ENCODE measurements around the gene STAM.

STAM gene

GRCh38 chr10:17657103-17657500 is 13.2 kb downstream of the STAM start:
- H3K36me3 Mint-ChIP-seq (ENCODE audit: low read depth), result peaks cover 66% of the 10 kb centered on the region
- H3K9me3 Mint-ChIP-seq, result peaks cover 11% of the 10 kb centered on the region
- peaks cover 78% of the 10 kb centered on the region for H3K4me1 Mint-ChIP-seq (ENCODE audit: low read depth)
- H3K27me3 Mint-ChIP-seq, result no peaks in the 10 kb centered on the region
- no peak overlapping the region for H3K4me3 Mint-ChIP-seq
- no peak overlapping the region for H3K27ac Mint-ChIP-seq

DNA sequence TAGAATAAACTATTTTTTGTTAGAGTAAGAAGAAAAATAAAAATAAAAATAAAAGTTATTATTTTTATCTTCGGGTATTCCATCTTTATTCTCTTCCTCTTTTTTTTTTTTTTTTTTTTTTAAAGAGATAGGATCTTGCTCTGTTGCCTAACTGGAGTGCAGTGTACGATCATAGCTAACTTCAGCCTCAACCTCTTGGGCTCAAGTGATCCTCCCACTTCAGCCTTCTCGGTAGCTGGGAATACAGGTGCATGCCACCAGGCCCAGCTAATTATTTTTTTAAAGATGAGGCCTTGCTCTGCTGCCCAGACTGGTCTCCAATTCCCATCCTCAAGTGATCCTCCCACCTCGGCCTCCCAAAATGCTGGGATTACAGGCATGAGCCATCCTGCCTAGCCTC is 15.4 kb downstream of the STAM start:
- Mint-ChIP-seq H3K36me3 (ENCODE audit: low read depth) (peaks cover 56% of the 10 kb centered on the region), H3K27ac (no peak overlapping the region), H3K27me3 (no peaks in the 10 kb centered on the region), H3K9me3 (no peaks in the 10 kb centered on the region), H3K4me1 (ENCODE audit: low read depth) (peaks cover 74% of the 10 kb centered on the region), H3K4me3 (no peak overlapping the region)

DNA sequence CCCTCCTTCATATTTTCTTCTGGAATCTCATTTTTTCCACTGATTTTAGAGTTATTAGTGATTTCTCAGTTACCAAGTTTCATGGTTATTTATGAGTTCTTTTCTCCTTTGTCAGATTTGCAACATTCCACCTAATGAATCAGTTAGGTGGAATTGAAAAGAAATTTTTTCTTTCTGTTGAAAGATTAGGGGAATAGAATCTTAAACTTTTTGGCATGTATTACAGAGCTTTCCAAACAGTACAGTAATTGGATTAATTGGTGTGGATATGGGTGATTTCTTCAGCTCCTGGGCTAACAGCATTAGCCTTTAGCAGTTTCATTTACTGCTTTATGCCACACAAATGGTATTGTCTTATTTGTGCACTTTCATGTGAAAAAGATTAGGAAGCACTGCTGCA is 17.0 kb downstream of the STAM start:
- peaks cover 59% of the 10 kb centered on the region for H3K4me1 Mint-ChIP-seq (ENCODE audit: low read depth)

GRCh38 chr10:17661510-17661909 is 17.6 kb downstream of the STAM start:
- Mint-ChIP-seq H3K4me1 (ENCODE audit: low read depth) (peaks cover 54% of the 10 kb centered on the region), H3K4me3 (no peak overlapping the region), H3K36me3 (ENCODE audit: low read depth) (peaks cover 55% of the 10 kb centered on the region)

More for the DNA sequence above, 17.0 kb downstream of the STAM start:
- Mint-ChIP-seq H3K27ac (no peak overlapping the region), H3K36me3 (ENCODE audit: low read depth) (peaks cover 55% of the 10 kb centered on the region), H3K9me3 (no peaks in the 10 kb centered on the region), H3K4me3 (no peak overlapping the region), H3K27me3 (no peaks in the 10 kb centered on the region)

DNA sequence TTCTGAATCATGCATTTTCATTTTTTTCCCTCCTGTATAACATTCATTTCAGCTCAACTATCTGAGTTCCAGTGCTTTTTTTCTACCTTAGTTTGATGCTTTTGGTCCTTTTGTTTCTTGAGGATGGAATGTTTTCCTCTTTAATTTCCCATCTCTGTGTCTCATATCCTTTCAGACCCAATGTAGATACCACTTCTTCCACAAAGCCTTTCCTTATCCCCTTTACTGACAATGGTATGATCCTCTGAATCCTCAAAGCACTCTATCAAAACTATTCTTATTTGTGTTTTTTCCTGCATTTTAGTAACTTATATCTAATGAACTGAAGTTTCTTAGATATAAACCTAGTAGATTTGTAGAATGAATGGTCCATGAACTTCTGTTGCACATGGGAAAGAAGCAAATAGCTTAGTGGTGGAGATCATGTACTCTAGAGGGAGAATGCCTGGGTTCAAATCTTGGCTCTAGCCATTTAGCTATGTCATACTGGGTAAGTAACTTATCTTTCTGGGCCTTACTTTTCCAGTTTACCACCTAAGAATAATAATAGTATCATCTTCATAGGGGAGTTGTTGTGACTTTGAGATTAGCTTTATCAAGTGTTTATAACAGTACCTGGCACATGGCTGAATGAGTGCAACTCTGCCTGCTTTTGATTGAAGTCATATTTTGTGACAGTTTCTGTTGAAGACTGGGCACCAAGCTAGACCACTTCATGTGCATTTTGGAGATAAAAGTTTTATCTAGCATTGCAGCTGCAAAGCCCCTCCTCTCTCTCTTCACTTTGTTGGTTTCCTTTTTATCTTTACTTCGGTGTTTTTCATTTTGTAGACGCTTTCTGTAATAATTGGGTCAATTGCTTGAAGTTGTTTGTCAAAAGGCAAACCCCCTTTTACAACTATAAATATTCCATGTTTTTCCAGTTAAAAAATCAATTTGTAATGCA is 18.5 kb downstream of the STAM start:
- Mint-ChIP-seq H3K4me3 (no peak overlapping the region), H3K27ac (no peak overlapping the region), H3K36me3 (ENCODE audit: low read depth) (peaks cover 48% of the 10 kb centered on the region), H3K4me1 (ENCODE audit: low read depth) (peaks cover 49% of the 10 kb centered on the region), H3K27me3 (no peaks in the 10 kb centered on the region), H3K9me3 (no peaks in the 10 kb centered on the region)

More at GRCh38 chr10:17661510-17661909, 17.6 kb downstream of the STAM start:
- H3K27me3 Mint-ChIP-seq, result no peaks in the 10 kb centered on the region
- H3K9me3 Mint-ChIP-seq, result no peaks in the 10 kb centered on the region
- no peak overlapping the region for H3K27ac Mint-ChIP-seq

DNA sequence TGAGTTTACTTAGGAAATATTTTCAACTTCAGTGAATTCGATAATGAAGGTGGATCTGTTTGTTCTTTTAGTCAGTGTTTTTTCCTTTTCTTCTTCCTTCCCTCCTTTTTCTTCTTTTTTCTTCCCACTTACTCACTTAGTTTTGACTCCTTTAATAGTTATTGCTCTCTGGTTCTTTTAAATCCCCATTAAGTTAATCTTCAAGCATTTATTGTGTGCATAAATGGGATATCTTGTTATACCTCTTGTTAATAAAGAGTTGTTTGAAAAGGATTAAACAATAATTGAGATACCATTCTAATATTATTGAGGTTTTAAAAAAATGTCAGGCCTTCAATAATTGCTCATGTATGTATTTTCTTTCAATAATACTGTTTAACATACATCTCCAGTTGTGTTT is 19.5 kb downstream of the STAM start:
- Mint-ChIP-seq H3K27me3 (no peaks in the 10 kb centered on the region), H3K36me3 (ENCODE audit: low read depth) (peaks cover 46% of the 10 kb centered on the region), H3K4me1 (ENCODE audit: low read depth) (peaks cover 49% of the 10 kb centered on the region), H3K9me3 (no peaks in the 10 kb centered on the region), H3K4me3 (no peak overlapping the region), H3K27ac (no peak overlapping the region)

DNA sequence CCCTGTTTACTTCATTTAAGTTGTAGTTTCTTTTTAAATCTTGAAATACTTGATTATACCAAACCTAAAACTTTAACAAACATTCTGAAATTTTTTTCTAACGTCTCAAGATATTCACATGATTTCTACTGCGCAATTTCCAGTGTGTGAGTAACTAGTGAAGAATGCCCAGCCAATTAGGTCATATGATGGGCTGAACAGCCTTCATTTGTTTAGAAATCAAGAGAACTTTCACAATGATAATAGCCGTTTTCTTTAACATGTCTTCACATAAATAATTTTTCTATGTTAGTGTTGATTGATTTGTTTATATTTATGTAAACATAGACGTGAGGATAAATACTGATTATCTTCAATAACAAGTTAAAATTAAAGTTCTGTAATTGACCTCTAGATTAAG is 21.8 kb downstream of the STAM start:
- Mint-ChIP-seq H3K36me3 (ENCODE audit: low read depth) (peaks cover 42% of the 10 kb centered on the region), H3K4me3 (no peak overlapping the region), H3K4me1 (ENCODE audit: low read depth) (peaks cover 64% of the 10 kb centered on the region), H3K27me3 (no peaks in the 10 kb centered on the region), H3K27ac (no peak overlapping the region), H3K9me3 (no peaks in the 10 kb centered on the region)

- no peaks in the 10 kb centered on the region for H3K9me3 Mint-ChIP-seq
- peak overlapping the region; percentile 86 for H3K4me3 Mint-ChIP-seq
- peaks cover 34% of the 10 kb centered on the region for H3K36me3 Mint-ChIP-seq (ENCODE audit: low read depth)
- peaks cover 47% of the 10 kb centered on the region for H3K4me1 Mint-ChIP-seq (ENCODE audit: low read depth)
- H3K27me3 Mint-ChIP-seq, result no peaks in the 10 kb centered on the region
- H3K27ac Mint-ChIP-seq, result peak overlapping the region; percentile 27
Measured at GRCh38 chr10:17668435-17669184, 24.7 kb downstream of the STAM start.

- Mint-ChIP-seq H3K36me3 (ENCODE audit: low read depth) (peaks cover 37% of the 10 kb centered on the region), H3K4me3 (peak overlapping the region; percentile 86), H3K27ac (peak overlapping the region; percentile 92), H3K4me1 (ENCODE audit: low read depth) (peaks cover 50% of the 10 kb centered on the region), H3K27me3 (no peaks in the 10 kb centered on the region), H3K9me3 (no peaks in the 10 kb centered on the region)
Measured at GRCh38 chr10:17669185-17669872, 25.4 kb downstream of the STAM start.

GRCh38 chr10:17671307-17671706 is 27.4 kb downstream of the STAM start:
- Mint-ChIP-seq H3K27me3 (no peaks in the 10 kb centered on the region), H3K9me3 (no peaks in the 10 kb centered on the region), H3K4me3 (no peak overlapping the region), H3K36me3 (ENCODE audit: low read depth) (peaks cover 28% of the 10 kb centered on the region), H3K4me1 (ENCODE audit: low read depth) (peaks cover 64% of the 10 kb centered on the region), H3K27ac (no peak overlapping the region)

DNA sequence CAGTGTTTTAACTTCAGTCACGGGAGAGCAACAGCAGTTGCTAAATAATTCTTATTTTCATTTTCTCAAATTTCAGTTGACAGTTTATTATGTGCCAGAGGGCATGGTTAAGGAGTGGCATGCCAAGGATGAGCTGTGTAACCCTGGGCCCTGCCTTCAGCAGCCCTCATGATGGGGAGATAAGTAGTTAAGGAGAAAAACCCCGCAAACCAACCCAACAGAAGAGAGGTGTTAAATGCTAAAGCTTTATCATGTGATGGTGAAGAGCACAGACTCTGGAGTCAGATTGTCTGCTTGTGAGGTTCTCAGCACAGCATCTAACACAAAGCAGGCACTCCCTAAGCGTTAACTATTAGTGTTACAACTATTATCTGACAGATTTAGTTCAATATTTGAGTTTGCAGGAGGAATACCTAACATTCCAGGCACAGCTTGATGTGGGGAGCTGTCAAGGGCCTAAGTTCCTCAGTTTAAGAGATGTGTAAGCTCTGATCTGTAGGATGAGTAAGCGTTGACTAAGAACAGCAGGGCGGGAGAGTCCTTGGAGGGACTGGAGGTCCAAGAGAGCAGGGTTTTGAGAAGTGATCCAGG is 29.6 kb downstream of the STAM start:
- Mint-ChIP-seq H3K36me3 (ENCODE audit: low read depth) (peaks cover 23% of the 10 kb centered on the region), H3K4me3 (no peak overlapping the region), H3K9me3 (no peaks in the 10 kb centered on the region), H3K4me1 (ENCODE audit: low read depth) (peaks cover 52% of the 10 kb centered on the region), H3K27me3 (no peaks in the 10 kb centered on the region), H3K27ac (peak overlapping the region; percentile 1)

DNA sequence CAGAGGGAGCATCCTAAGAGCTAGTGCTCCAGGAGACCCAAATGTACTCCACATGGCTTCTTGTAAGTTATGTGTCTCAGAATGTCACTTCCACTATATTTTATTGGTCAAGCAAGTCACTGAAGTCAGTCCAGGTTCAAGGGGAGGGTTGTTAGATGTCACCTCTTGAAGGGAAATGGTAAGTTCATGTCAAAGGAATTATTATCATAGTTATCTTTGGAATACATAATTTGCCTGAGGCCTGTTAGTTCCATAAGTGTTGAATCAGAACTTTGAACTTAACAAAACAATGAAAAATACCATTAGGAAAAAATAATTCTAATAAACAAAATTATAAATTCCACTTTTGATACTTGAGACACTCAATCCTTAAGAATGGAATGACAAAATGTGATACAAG is 30.6 kb downstream of the STAM start:
- Mint-ChIP-seq H3K27ac (no peak overlapping the region), H3K9me3 (no peaks in the 10 kb centered on the region), H3K36me3 (ENCODE audit: low read depth) (peaks cover 30% of the 10 kb centered on the region), H3K4me3 (no peak overlapping the region), H3K27me3 (no peaks in the 10 kb centered on the region), H3K4me1 (ENCODE audit: low read depth) (peaks cover 49% of the 10 kb centered on the region)

DNA sequence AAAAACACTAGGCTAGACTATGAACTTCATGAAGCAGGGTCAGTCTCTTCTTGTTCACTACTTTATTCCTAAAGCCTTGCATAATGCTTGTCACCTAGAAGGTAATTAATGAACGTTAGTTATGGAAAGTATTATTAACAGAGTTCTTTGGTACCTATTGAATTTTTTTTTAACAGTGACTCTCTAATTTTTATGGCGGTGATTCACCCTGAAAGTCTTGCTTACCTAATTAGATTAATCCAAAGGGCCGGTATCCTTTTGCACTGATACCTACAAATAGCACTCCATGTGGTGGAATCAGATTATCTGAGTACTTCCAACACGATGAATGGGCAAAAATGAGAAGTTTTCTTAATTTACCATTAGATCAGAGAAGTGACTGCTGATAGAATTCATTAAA is 31.7 kb downstream of the STAM start:
- H3K9me3 Mint-ChIP-seq, result no peaks in the 10 kb centered on the region
- H3K27ac Mint-ChIP-seq, result no peak overlapping the region
- no peak overlapping the region for H3K4me3 Mint-ChIP-seq
- peaks cover 35% of the 10 kb centered on the region for H3K36me3 Mint-ChIP-seq (ENCODE audit: low read depth)
- no peaks in the 10 kb centered on the region for H3K27me3 Mint-ChIP-seq
- H3K4me1 Mint-ChIP-seq (ENCODE audit: low read depth), result peaks cover 46% of the 10 kb centered on the region

DNA sequence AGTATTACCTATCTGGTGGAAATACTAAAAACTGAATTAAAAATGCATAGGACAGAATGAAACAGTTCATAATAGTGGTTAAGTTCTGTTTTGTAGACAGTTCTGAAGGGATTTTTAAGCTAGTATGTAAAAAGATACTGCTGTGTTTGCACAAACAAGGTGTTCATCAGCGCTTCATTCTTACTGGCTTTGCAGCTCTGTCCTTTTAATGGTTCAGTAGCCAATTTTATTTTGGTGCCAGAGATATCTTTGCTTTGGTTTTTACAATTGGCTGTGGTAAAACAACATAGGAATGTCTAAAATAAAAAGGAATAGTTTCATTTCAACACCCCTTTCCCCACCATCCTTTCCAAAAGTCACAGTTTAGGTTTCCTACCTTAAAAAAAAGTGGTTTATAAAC is 33.0 kb downstream of the STAM start:
- H3K27me3 Mint-ChIP-seq, result no peaks in the 10 kb centered on the region
- H3K9me3 Mint-ChIP-seq, result no peaks in the 10 kb centered on the region
- H3K4me1 Mint-ChIP-seq (ENCODE audit: low read depth), result peaks cover 49% of the 10 kb centered on the region
- H3K36me3 Mint-ChIP-seq (ENCODE audit: low read depth), result peaks cover 34% of the 10 kb centered on the region
- no peak overlapping the region for H3K4me3 Mint-ChIP-seq
- H3K27ac Mint-ChIP-seq, result no peak overlapping the region
